Activated CD4-positive, alpha-beta T cell treated with anti-CD3 and anti-CD28 coated beads, Interleukin-2, Interleukin-6, amounts not matched to agents 100 ng/mL and 50 ng/mL, durations not matched to agents 16 hours and 8 hours (primary cell): ENCODE data around the gene TRIM64C.
"Not testable (repeated sequence)": the region's sequence is repeated elsewhere in the genome, so short reads cannot be mapped to it uniquely, and the experiment has no call there.

Experiments
- DNase-seq: peaks from one replicate; pipeline ENCODE4 v3.0.0-alpha.2; 2020

TRIM64C gene

GRCh38 chr11:49059012-49059411 is at the start of gene TRIM64C:
TRIM64C (minus strand) TSS chr11:49059112; CDS start chr11:49059112, 0 bp downstream.
- DNase-seq, result not testable (repeated sequence)

- not testable (repeated sequence) for DNase-seq
Observed at GRCh38 chr11:49102356-49102755, 43.4 kb upstream of the TRIM64C start.

GRCh38 chr11:49069897-49070296 is 11.0 kb upstream of the TRIM64C start:
- DNase-seq, result not testable (repeated sequence)

DNA sequence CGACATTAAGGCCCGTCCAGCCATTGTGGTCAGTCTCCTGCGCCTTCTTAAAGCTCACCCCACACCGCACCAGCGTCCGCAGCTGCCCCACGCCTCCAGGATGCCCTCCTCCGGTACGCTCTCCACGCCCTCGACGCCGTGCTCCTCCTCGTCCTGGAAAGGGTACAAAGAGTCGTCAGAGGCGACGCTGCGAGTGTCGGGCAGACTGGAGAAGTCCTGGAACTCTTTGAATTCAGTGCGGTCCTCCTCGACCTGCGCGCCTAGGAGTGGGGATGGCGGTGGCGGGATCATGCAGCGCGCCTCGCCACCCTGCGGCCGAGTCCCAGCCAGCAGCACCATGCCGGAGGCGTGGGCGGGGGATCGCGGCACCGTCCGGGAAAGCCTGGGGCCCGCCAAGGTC is 9.1 kb downstream of the TRIM64C start:
- not testable (repeated sequence) for DNase-seq

DNA sequence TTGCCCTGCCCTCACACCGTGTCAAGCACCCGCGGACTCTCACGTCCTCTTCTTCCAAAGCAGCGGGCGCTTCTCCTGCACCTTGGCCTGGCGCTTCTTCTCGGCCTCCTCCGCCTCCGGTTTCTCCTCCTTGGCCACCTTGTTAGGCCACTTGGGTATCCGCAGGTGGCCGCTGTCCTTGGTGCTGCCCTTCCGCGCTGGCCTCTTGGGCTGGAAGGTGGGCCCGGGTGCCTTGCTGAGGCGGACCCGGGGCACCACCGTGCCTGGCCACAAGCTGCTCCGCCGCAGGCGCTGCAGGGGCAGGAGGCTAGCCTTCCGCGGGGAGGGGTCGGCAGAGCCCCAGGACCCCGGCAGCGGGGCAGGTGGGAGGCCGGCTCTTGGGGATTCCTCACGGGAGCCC is 10.7 kb downstream of the TRIM64C start:
- not testable (repeated sequence) for DNase-seq

- DNase-seq, result not testable (repeated sequence)
Observed at GRCh38 chr11:49028523-49028922, 30.4 kb downstream of the TRIM64C start, which contains the start of gene TRIM49B. TRIM49B (plus strand) TSS chr11:49028823; CDS start chr11:49031600, 2,777 bp downstream.
